ENCODE results near the gene RYR3.
A peak's percentile ranks its signal among the peaks of the same experiment; 100 is the strongest.

RYR3 gene

GRCh38 chr15:33782966-33783365 lies 472.2 kb downstream of the RYR3 start:
- Histone ChIP-seq H3F3A (ENCODE audit: low read depth) (no peaks in the 10 kb centered on the region), H3K79me2 (ENCODE audit: insufficient read depth, low read length) (no peaks in the 10 kb centered on the region), H2AFZ (ENCODE audit: low read length) (no peak overlapping the region), H3K9ac (ENCODE audit: low read depth, low read length, poor library complexity, severe bottlenecking) (no peak overlapping the region), H3K4me3 (ENCODE audit: low read length, poor library complexity, severe bottlenecking) (no peak overlapping the region), H4K20me1 (ENCODE audit: insufficient read depth, low read length, poor library complexity, severe bottlenecking) (no peaks in the 10 kb centered on the region), H3K9me3 (ENCODE audit: insufficient read depth, low read depth, low read length) (no peaks in the 10 kb centered on the region), H3K4me2 (ENCODE audit: low read depth, low read length, poor library complexity, severe bottlenecking) (no peak overlapping the region), H3K9me2 (replicated peaks; ENCODE audit: low read depth, low read length) (no peaks in the 10 kb centered on the region), H3K27me3 (ENCODE audit: insufficient read depth, low read length, poor library complexity, severe bottlenecking) (no peaks in the 10 kb centered on the region), H3K4me1 (ENCODE audit: insufficient read depth, low read length, poor library complexity, severe bottlenecking) (no peaks in the 10 kb centered on the region), H3K36me3 (ENCODE audit: insufficient read depth, low read length) (no peaks in the 10 kb centered on the region)
- TF ChIP-seq CTCF (conservative IDR thresholded peaks at IDR 0.05; ENCODE audit: low read length) (no peak), EZH2phosphoT487 (IDR thresholded peaks at IDR 0.05; ENCODE audit: borderline replicate concordance) (no peak)

GRCh38 chr15:33785366-33785765 lies 474.6 kb downstream of the RYR3 start:
- no peaks in the 10 kb centered on the region for H3K27me3 ChIP-seq (ENCODE audit: insufficient read depth, low read length, poor library complexity, severe bottlenecking)
- no peaks in the 10 kb centered on the region for H3F3A ChIP-seq (ENCODE audit: low read depth)
- H3K4me2 ChIP-seq (ENCODE audit: low read depth, low read length, poor library complexity, severe bottlenecking) = no peak overlapping the region
- H3K9me2 ChIP-seq (replicated peaks; ENCODE audit: low read depth, low read length) = no peaks in the 10 kb centered on the region
- no peak overlapping the region for H2AFZ ChIP-seq (ENCODE audit: low read length)
- no peaks in the 10 kb centered on the region for H3K36me3 ChIP-seq (ENCODE audit: insufficient read depth, low read length)
- no peak overlapping the region for H3K4me3 ChIP-seq (ENCODE audit: low read length, poor library complexity, severe bottlenecking)
- H3K4me1 ChIP-seq (ENCODE audit: insufficient read depth, low read length, poor library complexity, severe bottlenecking) = no peaks in the 10 kb centered on the region
- H3K9me3 ChIP-seq (ENCODE audit: insufficient read depth, low read depth, low read length) = no peaks in the 10 kb centered on the region
- H4K20me1 ChIP-seq (ENCODE audit: insufficient read depth, low read length, poor library complexity, severe bottlenecking) = no peaks in the 10 kb centered on the region
- TF ChIP-seq EZH2phosphoT487 (IDR thresholded peaks at IDR 0.05; ENCODE audit: borderline replicate concordance) = no peak
- no peak for TF ChIP-seq CTCF (conservative IDR thresholded peaks at IDR 0.05; ENCODE audit: low read length)
- H3K79me2 ChIP-seq (ENCODE audit: insufficient read depth, low read length) = no peaks in the 10 kb centered on the region
- no peak overlapping the region for H3K9ac ChIP-seq (ENCODE audit: low read depth, low read length, poor library complexity, severe bottlenecking)

- Histone ChIP-seq H3K27me3 (ENCODE audit: insufficient read depth, low read length, poor library complexity, severe bottlenecking) (no peaks in the 10 kb centered on the region), H3K4me1 (ENCODE audit: insufficient read depth, low read length, poor library complexity, severe bottlenecking) (no peaks in the 10 kb centered on the region), H3K9me2 (replicated peaks; ENCODE audit: low read depth, low read length) (no peaks in the 10 kb centered on the region), H2AFZ (ENCODE audit: low read length) (no peak overlapping the region), H3F3A (ENCODE audit: low read depth) (no peaks in the 10 kb centered on the region), H3K36me3 (ENCODE audit: insufficient read depth, low read length) (no peaks in the 10 kb centered on the region), H3K79me2 (ENCODE audit: insufficient read depth, low read length) (no peaks in the 10 kb centered on the region), H3K4me2 (ENCODE audit: low read depth, low read length, poor library complexity, severe bottlenecking) (peak overlapping the region; percentile 20), H3K4me3 (ENCODE audit: low read length, poor library complexity, severe bottlenecking) (no peak overlapping the region), H4K20me1 (ENCODE audit: insufficient read depth, low read length, poor library complexity, severe bottlenecking) (no peaks in the 10 kb centered on the region), H3K9me3 (ENCODE audit: insufficient read depth, low read depth, low read length) (no peaks in the 10 kb centered on the region), H3K9ac (ENCODE audit: low read depth, low read length, poor library complexity, severe bottlenecking) (no peak overlapping the region)
- TF ChIP-seq CTCF (conservative IDR thresholded peaks at IDR 0.05; ENCODE audit: low read length) = no peak
- TF ChIP-seq EZH2phosphoT487 (IDR thresholded peaks at IDR 0.05; ENCODE audit: borderline replicate concordance) = no peak
These were observed 478.3 kb downstream of the RYR3 start for GRCh38 chr15:33788906-33789540.
